ENCODE data around the gene STK40. TPM values are rescaled to one million over a fixed set of nuclear protein-coding genes. Genes with fewer than 3 reads are reported as not detected.
A peak's percentile ranks its signal among the peaks of the same experiment; 100 is the strongest.

The STK40 gene
- total and polyA plus RNA-seq, 9 of the 15 experiments (the other 6 are each of a cell fraction or from before 2014, with no cell fraction given), result 0.69 to 94.3 (median 39.1) TPM

DNA sequence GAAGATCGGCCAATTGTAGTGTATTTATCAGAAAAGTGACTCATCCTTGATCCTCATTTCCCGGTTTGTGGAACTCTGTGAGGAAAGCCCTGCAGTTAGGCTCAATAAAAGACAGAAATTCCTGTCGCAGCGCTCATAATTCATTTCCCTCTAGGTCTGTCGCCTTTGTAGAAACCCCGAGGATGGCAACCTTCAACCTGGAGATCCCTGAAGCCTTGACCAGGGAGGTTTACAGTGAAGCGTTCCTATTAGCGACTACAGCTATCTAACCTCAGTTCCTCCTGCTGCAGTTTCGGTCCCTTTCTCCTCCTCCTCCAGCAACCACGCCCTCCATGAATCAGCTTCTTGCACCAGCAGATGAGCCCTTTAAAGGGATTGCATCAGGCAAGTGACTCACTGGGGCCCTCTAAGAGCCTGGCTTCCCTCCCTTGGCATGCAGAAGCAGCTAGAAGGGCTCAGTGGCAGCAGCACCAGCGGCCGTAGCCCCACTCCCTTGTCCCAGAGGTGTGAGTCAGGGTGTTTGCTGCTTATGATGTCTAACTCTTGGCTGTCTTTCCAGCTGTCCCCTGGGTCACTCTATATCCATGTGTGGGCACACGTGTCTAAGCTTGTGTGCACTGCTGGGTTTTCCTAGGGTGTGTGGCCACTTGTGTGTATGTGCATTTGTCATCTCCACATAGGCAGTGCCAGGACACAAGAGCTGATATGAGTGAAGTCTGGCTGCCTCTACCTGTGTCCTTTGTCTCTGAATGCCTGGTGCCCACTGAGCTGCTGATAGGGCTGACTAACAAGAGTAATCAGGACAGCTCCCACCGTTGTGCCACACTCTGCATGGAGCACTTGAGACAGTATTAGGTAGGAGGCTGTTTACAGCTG is 779 bp upstream of the STK40 start:
- Histone ChIP-seq H3K9me1 (ENCODE audit: control insufficient read depth, insufficient read depth, low read length) (peaks cover 5% of the 10 kb centered on the region), H3K4me3 (peak overlapping the region; percentile 91), H4K20me1 (replicated peaks; ENCODE audit: control insufficient read depth, insufficient read depth, low read length) (peaks cover 16% of the 10 kb centered on the region; the same call in 1 of the 2 replicates), H3K79me2 (ENCODE audit: control insufficient read depth, insufficient read depth, low read length) (peaks cover 50% of the 10 kb centered on the region), H3K4me1 (replicated peaks in 1 of 2; ENCODE audit: control insufficient read depth in 2 of 2, insufficient read depth in 2 of 2, low read length in 2 of 2) (peaks cover 28 to 29% of the 10 kb centered on the region in 2 experiments), H3K27me3 (ENCODE audit: control insufficient read depth in 2 of 2, insufficient read depth in 2 of 2, low read length in 2 of 2) (no peaks in the 10 kb centered on the region), H3K9me3 (replicated peaks; ENCODE audit: control insufficient read depth, insufficient read depth, low read depth, low read length) (no peaks in the 10 kb centered on the region), H3K9ac (ENCODE audit: insufficient read depth in 1 of 2, low read depth in 2 of 2, low read length in 2 of 2) (peak overlapping the region; percentile 90 to 99), H3K4me2 (ENCODE audit: insufficient read depth, low read length) (peak overlapping the region; percentile 99), H3K27ac (ENCODE audit: extremely low read depth, low read depth, low read length) (peak overlapping the region; percentile 99), H2AFZ (ENCODE audit: low read depth, low read length) (peak overlapping the region; percentile 80), H3K36me3 (ENCODE audit: control insufficient read depth, insufficient read depth, low read length) (peaks cover 47% of the 10 kb centered on the region)
- 1% methylated on average over 14 of the region's 14 CpGs for WGBS (ENCODE audit: insufficient coverage, low coverage, missing lambda C conversion rate)
- DNase-seq (ENCODE audit: extremely low read depth in 1 of 4, low spot score in 3 of 4) (peak; percentile 93 to 99 (median 94)), FAIRE-seq (peak; percentile 99), ATAC-seq (peak; percentile 77)
- POLR2A ChIA-PET, result interaction anchor here (0.5 to 9.7 kb wide), 55 partner anchors 9 to 1404 kb away, joined by 3 to 315 read pairs (median 4); partner anchors contain the start of genes EVA1B, LSM10, MAP7D1 and MRPS15
- TSS peak; percentile 97 for BruUV-seq (replicated peaks)
- in situ Hi-C loops (cut with MboI) (no loop called here), intact Hi-C loops (cut with micrococcal nuclease) (loop anchor here (1.0 to 5.0 kb wide), 2 partner anchors 11 to 64 kb away; partner anchors contain the start of genes EVA1B and LSM10)
- CTCF ChIA-PET (ENCODE audit: low intra/inter-chr PET ratio), result interaction anchor here (0.5 kb wide), 1 partner anchor 15 kb away, joined by 3 read pairs; no protein-coding TSS in a partner anchor
- TF ChIP-seq DMBX1 (CRISPR knock-in tag; IDR thresholded peaks at IDR 0.05; ENCODE audit: borderline replicate concordance) (peak; percentile 98), ZNF3 (CRISPR knock-in tag; IDR thresholded peaks at IDR 0.05) (no peak), MAFG (tag; conservative IDR thresholded peaks at IDR 0.05) (peak; percentile 90), MCM5 (IDR thresholded peaks at IDR 0.05; ENCODE audit: low read depth) (no peak), HMGN3 (IDR thresholded peaks at IDR 0.05; ENCODE audit: borderline replicate concordance, extremely low read depth, insufficient read length, low read depth, low read length) (no peak), HNRNPH1 (optimal IDR thresholded peaks at IDR 0.05; ENCODE audit: low read depth, low read length) (no peak), SREBF2 (CRISPR knock-in tag; IDR thresholded peaks at IDR 0.05) (no peak), EP300 (IDR thresholded peaks at IDR 0.05; ENCODE audit: low read length) (peak; percentile 98), ZNF174 (CRISPR knock-in tag; IDR thresholded peaks at IDR 0.05) (no peak), ZNF57 (CRISPR knock-in tag; IDR thresholded peaks at IDR 0.05) (0 out of 2 replicates have a peak, but pooled peaks have one; percentile 36), ELF1 (tag; IDR thresholded peaks at IDR 0.05) (peak; percentile 67; the same call in 1 of the 2 replicates), PTTG1 (tag; IDR thresholded peaks at IDR 0.05; ENCODE audit: low read depth) (no peak), ZFX (CRISPR knock-in tag; IDR thresholded peaks at IDR 0.05) (peak; percentile 89), BHLHE40 (IDR thresholded peaks at IDR 0.05; ENCODE audit: low read length) (peak; percentile 66), ZBTB2 (IDR thresholded peaks at IDR 0.05) (peak; percentile 71), L3MBTL2 (IDR thresholded peaks at IDR 0.05) (peak; percentile 74), HMG20A (CRISPR knock-in tag; conservative IDR thresholded peaks at IDR 0.05) (no peak)
- TF ChIP-seq, protein P1, sequence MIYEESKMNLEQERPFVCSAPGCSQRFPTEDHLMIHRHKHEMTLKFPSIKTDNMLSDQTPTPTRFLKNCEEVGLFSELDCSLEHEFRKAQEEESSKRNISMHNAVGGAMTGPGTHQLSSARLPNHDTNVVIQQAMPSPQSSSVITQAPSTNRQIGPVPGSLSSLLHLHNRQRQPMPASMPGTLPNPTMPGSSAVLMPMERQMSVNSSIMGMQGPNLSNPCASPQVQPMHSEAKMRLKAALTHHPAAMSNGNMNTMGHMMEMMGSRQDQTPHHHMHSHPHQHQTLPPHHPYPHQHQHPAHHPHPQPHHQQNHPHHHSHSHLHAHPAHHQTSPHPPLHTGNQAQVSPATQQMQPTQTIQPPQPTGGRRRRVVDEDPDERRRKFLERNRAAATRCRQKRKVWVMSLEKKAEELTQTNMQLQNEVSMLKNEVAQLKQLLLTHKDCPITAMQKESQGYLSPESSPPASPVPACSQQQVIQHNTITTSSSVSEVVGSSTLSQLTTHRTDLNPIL (CRISPR knock-in tag; IDR thresholded peaks at IDR 0.05), result peak; percentile 53; the same call in 1 of the 2 replicates
